ENCODE measurements around the gene DIP2C. TPM values are rescaled to one million over a fixed set of nuclear protein-coding genes. Genes with fewer than 3 reads are reported as not detected.

The DIP2C gene
- total RNA-seq, 4 donors from 2014 or later: 8.4 to 22.7 (median 16.8) TPM

- no peak for DNase-seq
- TF ChIP-seq CTCF (IDR thresholded peaks at IDR 0.05) (no peak), POLR2A (IDR thresholded peaks at IDR 0.05) (no peak)
- Histone ChIP-seq H3K4me1 (no peaks in the 10 kb centered on the region), H3K27ac (no peak overlapping the region), H3K36me3 (peaks cover 0 to 65% (median 0%) of the 10 kb centered on the region in 3 donors), H3K9me3 (no peaks in the 10 kb centered on the region), H3K27me3 (no peaks in the 10 kb centered on the region), H3K4me3 (no peak overlapping the region)
Observed at GRCh38 chr10:244227-244626, 445.2 kb downstream of the DIP2C start.

- no peak for TF ChIP-seq CTCF (IDR thresholded peaks at IDR 0.05)
- no peak for TF ChIP-seq POLR2A (IDR thresholded peaks at IDR 0.05)
- Histone ChIP-seq H3K4me3 (no peak overlapping the region), H3K36me3 (peaks cover 0 to 54% (median 0%) of the 10 kb centered on the region in 3 donors), H3K9me3 (no peaks in the 10 kb centered on the region), H3K27me3 (no peaks in the 10 kb centered on the region), H3K27ac (no peak overlapping the region), H3K4me1 (no peaks in the 10 kb centered on the region)
- DNase-seq: no peak
Observed at GRCh38 chr10:241966-242643, 447.4 kb downstream of the DIP2C start.

- TF ChIP-seq CTCF (IDR thresholded peaks at IDR 0.05) (no peak), POLR2A (IDR thresholded peaks at IDR 0.05) (no peak)
- Histone ChIP-seq H3K27ac (no peak overlapping the region), H3K9me3 (no peaks in the 10 kb centered on the region), H3K36me3 (peaks cover 0 to 53% (median 0%) of the 10 kb centered on the region in 3 donors), H3K4me3 (no peak overlapping the region), H3K27me3 (no peaks in the 10 kb centered on the region), H3K4me1 (no peaks in the 10 kb centered on the region)
- no peak for DNase-seq
Observed at GRCh38 chr10:241451-241850, 448.0 kb downstream of the DIP2C start.

- peaks cover 0 to 47% (median 0%) of the 10 kb centered on the region in 3 donors for H3K36me3 ChIP-seq
Observed at GRCh38 chr10:239109-239508, 450.4 kb downstream of the DIP2C start.

GRCh38 chr10:235915-236314, 453.6 kb downstream of the DIP2C start:
- Histone ChIP-seq H3K4me3 (no peak overlapping the region), H3K36me3 (peaks cover 0 to 27% (median 0%) of the 10 kb centered on the region in 3 donors), H3K27me3 (no peaks in the 10 kb centered on the region), H3K9me3 (no peaks in the 10 kb centered on the region), H3K4me1 (no peaks in the 10 kb centered on the region), H3K27ac (no peak overlapping the region)
- no peak for TF ChIP-seq POLR2A (IDR thresholded peaks at IDR 0.05)
- TF ChIP-seq CTCF (IDR thresholded peaks at IDR 0.05): no peak
- DNase-seq: no peak

More at GRCh38 chr10:239109-239508, 450.4 kb downstream of the DIP2C start:
- H3K4me1 ChIP-seq: no peaks in the 10 kb centered on the region
- no peaks in the 10 kb centered on the region for H3K9me3 ChIP-seq
- no peak overlapping the region for H3K4me3 ChIP-seq
- DNase-seq: no peak
- no peak overlapping the region for H3K27ac ChIP-seq
- no peaks in the 10 kb centered on the region for H3K27me3 ChIP-seq
- TF ChIP-seq CTCF (IDR thresholded peaks at IDR 0.05) (no peak), POLR2A (IDR thresholded peaks at IDR 0.05) (no peak)
